RPMI7951 (cell line): Measurements from ENCODE around the gene RP2. TPM values are rescaled to one million over a fixed set of nuclear protein-coding genes. Genes with fewer than 3 reads are reported as not detected.
A peak's percentile ranks its signal among the peaks of the same experiment; 100 is the strongest.

Source experiments
- DNase-seq: peaks from one replicate; pipeline ENCODE4 v3.0.0-alpha.2; 2012; ENCODE audit warnings: low read depth
- total RNA-seq: library from RNA; depleted of rRNA; stranded (reverse); fragments of >200 nt; shearing (Covaris generic); gene quantifications from 2 replicates; pipeline ENCODE4 v1.2.3, GENCODE V29; 2014; rRNA removed

Gene RP2
- 48.4 and 53.9 TPM in 2 replicates for total RNA-seq

- peak; percentile 97 for DNase-seq
These were observed at the start of gene RP2 for GRCh38 chrX:46836701-46837557. TSS of gene RP2 (plus strand) at chrX:46837043. CDS start at chrX:46837101, 58 bp downstream.

- peak; percentile 94 for DNase-seq
These were observed 47.9 kb upstream of the RP2 start for GRCh38 chrX:46788902-46789301.

DNA sequence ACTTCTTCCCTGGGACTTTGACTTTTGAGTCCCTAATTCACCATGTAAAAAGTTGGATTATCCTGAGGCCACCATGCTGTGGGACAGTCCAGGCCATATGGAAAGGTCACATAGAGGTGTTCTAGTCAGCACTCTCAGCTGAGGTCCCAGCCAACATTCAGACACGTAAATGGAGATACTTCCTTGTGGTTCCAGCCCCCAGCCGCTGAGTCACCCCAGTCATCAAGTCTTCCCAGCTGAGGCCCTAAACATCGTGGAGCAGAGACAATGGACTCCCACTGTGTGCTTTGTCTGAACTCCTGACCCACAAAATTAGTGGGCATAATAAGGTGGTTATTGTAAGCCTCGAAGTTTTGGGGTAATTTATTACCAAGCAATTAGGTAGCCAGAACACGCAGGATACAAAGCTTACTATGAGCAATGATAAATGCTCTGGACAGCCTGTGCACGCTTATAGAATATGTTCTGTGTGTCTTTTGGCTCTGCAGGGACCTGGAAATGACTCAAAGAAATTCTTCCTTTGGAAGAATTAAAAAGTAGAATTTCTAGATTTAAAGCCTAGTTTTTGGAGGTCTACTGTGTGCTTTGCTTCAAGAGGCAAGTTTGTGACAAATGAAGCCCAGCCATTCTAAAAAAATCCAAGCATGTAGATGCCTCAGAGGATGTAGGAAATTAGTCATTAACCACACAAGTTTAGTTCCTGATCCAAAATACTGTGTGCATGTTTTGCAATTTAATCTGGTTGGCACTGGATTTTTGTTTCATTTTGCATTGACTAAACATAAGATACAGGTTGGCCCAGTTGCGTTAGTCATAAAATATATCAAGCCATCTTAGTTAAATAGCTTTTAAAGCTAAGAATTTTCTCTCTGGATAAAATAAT is 44.7 kb upstream of the RP2 start:
- peak; percentile 98 for DNase-seq

DNA sequence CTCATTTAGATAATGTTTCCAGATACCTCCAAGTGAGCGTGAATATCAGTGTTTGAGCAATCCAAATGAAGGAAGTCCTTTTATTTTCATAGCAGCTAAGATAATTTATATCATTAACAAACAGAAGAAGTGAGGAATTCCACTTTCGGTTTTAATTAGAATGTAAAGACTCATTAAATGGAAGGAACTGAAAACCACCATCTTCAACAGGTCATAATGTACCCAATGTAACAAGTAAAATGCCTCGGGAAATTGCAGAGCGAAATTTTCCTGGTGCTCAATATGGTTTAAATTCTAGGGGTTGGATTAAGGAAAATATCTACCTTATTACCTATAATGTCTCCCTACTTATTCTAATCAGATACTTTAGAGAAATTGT is 44.0 kb upstream of the RP2 start:
- no peak for DNase-seq

- no peak for DNase-seq
These were observed 43.3 kb upstream of the RP2 start for GRCh38 chrX:46793386-46794143.

GRCh38 chrX:46796574-46797191 is 40.2 kb upstream of the RP2 start:
- peak; percentile 78 for DNase-seq

DNA sequence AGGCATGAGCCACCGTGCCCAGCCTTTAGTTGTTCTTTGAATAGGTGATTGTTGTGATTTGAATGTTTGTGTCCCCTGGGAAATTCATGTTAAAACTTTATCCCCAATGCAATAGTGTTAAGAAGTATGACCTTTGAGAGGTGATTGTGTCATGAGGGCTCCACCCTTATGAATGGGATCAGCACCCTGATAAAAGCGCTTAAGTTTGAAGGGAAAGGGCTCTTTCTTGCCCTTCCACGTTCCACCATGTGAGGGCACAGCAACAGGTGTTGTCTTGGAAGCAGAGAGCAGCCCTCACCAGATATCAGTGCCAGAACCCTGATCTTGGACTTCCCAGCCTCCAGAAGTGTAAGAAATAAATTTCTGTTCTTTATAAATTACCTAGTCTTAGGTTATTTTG is 33.7 kb upstream of the RP2 start:
- DNase-seq = peak; percentile 37

DNA sequence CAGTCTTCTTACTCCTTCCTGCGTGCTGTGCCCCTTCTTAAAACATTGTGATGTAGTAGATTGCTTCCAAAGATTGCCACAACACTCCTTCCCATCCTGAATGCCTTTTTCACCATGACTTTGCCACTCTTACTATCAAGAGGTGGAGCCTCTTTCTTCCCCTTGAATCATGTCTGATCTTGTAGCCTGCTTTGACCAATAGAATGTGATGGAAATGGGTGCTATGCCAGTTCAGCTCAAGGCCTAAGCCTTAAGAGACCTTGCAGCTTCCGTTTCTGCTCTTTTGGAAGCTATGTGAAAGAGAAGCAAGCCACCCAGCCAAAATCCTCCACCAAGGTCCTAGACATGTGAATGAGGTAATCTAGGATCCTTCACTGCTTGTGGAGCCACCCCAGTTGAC is 31.6 kb upstream of the RP2 start:
- no peak for DNase-seq

DNA sequence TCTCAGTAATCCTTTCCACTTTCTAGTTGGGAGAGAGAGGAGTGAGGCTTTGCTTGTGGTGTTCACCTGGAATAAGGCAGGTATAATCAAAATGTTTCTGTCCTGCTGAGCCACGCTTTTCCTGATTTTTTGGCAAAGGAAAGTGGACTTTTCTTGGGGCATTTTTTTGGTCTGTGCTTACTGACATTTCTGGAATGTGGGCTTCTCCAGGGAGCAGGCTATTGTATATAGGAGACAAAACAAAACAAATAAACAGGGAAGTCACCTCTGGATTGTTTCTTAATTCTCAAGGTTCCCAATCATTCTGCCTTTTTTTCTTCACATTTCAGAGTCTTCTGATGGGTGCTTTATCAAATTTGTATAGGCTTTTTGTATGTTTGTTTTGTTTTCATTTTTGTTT is 25.7 kb upstream of the RP2 start:
- peak; percentile 32 for DNase-seq

GRCh38 chrX:46812445-46812844 is 24.4 kb upstream of the RP2 start:
- no peak for DNase-seq

DNA sequence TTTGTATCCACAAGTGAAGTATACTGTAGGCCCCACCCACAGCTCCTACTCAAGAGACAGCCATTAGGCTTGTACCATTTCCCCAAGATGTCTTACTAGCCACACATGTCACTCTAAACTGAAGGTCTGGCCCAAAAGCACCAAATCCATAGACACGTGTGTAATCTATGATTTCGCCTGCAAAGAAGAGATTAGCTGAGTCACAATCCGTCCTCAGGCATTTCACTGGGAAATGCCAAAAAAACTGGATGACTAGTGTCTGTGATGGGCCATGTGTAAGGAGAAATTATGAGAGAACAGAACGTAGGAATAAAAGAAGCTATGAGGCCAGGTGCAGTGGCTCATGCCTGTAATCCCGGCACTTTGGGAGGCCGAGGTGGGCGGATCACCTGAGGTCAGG is 21.9 kb upstream of the RP2 start:
- peak; percentile 73 for DNase-seq

DNA sequence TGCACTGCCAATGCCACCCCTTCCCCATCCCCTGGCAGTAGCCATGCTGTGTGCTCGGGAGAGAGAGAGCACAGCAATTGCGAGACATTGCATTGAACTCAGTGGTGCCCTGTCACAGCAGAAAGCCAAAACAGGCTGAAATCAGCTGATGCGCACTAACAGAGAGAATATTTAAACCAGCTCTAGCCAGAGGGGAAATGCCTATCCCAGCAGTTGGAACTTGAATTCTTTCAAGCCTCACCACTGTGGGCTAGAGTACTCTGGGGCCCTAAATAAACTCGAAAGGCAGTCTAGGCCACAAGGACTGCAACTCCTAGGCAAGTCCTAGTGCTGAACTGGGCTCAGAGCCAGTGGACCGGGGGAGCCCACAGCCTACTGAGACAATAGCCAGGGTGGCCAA is 17.7 kb upstream of the RP2 start:
- DNase-seq = peak; percentile 75

DNA sequence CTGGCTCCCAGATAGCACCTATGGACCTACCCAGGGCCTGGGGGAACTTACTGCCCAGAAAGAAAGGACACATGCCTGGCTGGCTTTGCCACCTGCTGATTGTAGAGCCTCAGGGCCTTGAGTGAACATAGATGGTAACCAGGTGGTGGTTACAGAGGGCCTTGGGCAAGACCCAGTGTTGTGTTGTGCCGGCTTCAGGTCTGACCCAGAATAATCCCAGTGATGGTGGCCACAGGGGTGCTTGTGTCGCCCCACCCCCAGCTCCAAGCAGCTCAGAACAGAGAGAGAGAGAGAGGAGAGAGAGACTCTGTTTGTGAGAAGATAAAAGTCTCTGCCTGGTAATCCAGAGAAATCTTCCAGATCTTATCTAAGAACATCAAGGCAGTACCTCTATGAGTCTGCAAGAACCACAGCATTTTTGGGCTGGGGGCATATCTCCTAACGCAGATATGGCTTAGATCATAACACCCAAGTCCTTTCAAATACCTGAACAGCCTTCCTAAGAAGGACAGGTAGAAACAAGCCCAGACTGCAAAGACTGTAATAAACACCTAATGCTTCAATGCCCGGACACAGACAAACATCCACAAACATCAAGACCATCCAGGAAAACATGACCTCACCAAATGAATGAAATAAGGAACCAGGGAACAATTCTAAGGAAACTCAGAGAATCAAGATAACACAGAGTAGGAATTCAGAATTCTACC is 16.3 kb upstream of the RP2 start:
- DNase-seq = no peak

GRCh38 chrX:46823481-46823880 is 13.4 kb upstream of the RP2 start:
- DNase-seq = no peak

DNA sequence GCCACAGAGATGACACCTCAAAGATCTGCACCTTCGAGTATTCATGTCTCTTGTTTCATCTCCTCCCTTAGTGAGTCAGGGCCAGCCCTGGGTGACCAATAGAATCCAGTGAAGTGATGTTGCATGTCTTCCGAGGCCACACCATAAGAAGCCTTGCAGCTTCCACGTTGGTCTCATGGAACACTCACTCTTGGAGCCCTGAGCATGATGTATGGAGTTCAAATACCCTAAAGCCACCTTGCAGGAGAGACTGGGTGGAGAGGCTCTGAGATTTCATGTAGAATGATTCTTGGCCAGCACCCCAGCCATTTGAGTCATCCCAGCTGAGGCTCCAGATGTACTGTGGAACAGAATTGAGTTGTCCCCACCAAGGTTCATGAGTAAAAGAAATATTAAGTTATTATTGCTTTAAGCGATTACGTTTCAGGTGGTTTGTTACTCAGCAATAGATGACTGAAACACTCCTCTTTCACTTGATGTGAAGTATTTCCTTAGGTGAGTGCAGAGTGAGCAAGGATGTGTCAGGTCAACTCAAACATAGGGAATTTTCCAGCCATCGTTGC is 5.0 kb upstream of the RP2 start:
- DNase-seq = peak; percentile 82

- DNase-seq = peak; percentile 44
These were observed 979 bp downstream of the RP2 start for GRCh38 chrX:46837558-46838485.

- DNase-seq = no peak
These were observed 1.6 kb downstream of the RP2 start for GRCh38 chrX:46838486-46838870.

DNA sequence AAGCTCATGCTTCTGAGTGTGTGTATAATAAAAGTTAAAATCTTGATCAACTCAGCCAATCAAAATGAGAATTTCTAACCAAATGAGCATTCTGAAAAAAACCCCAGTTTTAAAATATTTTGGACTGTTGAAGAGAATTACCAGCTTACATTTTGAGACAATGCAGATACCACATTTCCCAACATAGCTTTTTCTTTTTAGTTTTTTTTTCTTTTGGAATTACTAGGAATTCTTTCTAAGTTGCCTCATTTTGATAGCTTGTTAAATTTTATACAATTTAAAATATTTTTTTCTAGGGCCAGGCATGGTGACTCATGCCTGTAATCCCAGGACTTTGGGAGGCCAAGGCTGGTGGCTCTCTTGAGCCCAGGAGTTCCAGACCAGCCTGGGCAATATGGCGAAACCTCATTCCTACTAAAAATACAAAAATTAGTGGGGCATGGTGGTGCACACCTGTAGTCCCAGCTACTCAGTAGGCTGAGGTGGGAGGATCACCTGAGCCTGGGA is 2.2 kb downstream of the RP2 start:
- DNase-seq = peak; percentile 13

DNA sequence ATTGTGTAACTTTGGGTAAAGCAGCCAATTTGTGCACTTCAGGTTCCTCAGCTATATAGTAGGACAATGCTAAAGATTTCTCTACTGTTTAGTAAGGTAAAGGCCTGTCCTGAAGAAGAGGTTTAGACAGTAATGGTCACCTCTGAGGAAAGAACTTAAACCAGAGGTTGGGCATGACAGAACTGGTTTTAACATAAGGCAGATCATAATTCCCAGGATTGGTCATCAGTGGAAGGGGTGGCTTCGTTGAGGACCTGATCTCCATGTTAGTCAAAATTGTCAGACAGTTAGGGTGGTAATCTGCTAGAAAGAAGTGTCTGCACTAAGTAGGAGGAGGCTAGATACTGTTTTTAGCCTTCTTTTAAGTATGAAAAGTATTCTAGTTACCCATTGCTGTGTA is 4.1 kb downstream of the RP2 start:
- DNase-seq = no peak
